ENCODE results near the gene FAM107B.

- TF ChIP-seq CTCF (IDR thresholded peaks at IDR 0.05) (no peak), EP300 (IDR thresholded peaks at IDR 0.05) (no peak)
Measured at GRCh38 chr10:14681802-14682201, 92.9 kb downstream of the FAM107B start.

All from gastroesophageal sphincter (tissue), 3 donors.